WTC11 (cell line): Measurements from ENCODE around the gene PICALM. TPM values are rescaled to one million over a fixed set of nuclear protein-coding genes. Genes with fewer than 3 reads are reported as not detected.
A peak's percentile ranks its signal among the peaks of the same experiment; 100 is the strongest.

Experiments
- ATAC-seq: fragments of 200-7000 bp; cut with Tn5 transposase; 2 replicates; pipeline ENCODE4 v1.10.0; 2021; ENCODE audit warnings: mild to moderate bottlenecking, moderate library complexity
- CTCF ChIA-PET: fragments of 300-600 bp; sonication (Branson Sonifier 250); formaldehyde crosslinking; loops from one replicate; lab custom pipeline; 2021; ENCODE audit warnings: antibody characterized with exemption; lab: Charles Lee
- POLR2A ChIA-PET: fragments of 350-600 bp; sonication (Branson Sonifier 250); formaldehyde crosslinking; loops from one replicate; lab custom pipeline; 2021; ENCODE audit warnings: antibody characterized with exemption; lab: Charles Lee
- DNase-seq: peaks from one replicate; pipeline ENCODE4 v3.0.0; 2021; ENCODE audit warnings: low spot score
- H3K27ac Mint-ChIP-seq: 2 replicates; pipeline ENCODE4 v1.8.0; 2021; ENCODE audit warnings: mixed read lengths
- H3K27me3 Mint-ChIP-seq: 2 replicates; pipeline ENCODE4 v1.8.0; 2021; ENCODE audit warnings: low read depth, mild to moderate bottlenecking, moderate library complexity, mixed read lengths
- H3K36me3 Mint-ChIP-seq: 2 replicates; pipeline ENCODE4 v1.8.0; 2021; ENCODE audit warnings: mixed read lengths
- H3K4me1 Mint-ChIP-seq: 2 replicates; pipeline ENCODE4 v1.8.0; 2022; ENCODE audit warnings: mixed read lengths
- H3K4me3 Mint-ChIP-seq: 2 replicates; pipeline ENCODE4 v1.8.0; 2021; ENCODE audit warnings: mild to moderate bottlenecking, moderate library complexity, mixed read lengths
- H3K9me3 Mint-ChIP-seq: 2 replicates; pipeline ENCODE4 v1.8.0; 2021; ENCODE audit warnings: mixed read lengths
- AFF4 ChIP-seq: sonication (generic); formaldehyde crosslinking; IDR thresholded peaks from 2 replicates; pipeline ENCODE4 v1.8.1; 2023; ENCODE audit warnings: mild to moderate bottlenecking, missing genetic modification reagents, borderline replicate concordance
- CREM ChIP-seq: sonication (generic); formaldehyde crosslinking; IDR thresholded peaks from 2 replicates; pipeline ENCODE4 v1.8.1; 2022; ENCODE audit warnings: mild to moderate bottlenecking, missing genetic modification reagents, moderate library complexity
- E2F4 ChIP-seq: sonication (generic); formaldehyde crosslinking; IDR thresholded peaks from 2 replicates; pipeline ENCODE4 v1.8.1; 2022; ENCODE audit warnings: low read depth, mild to moderate bottlenecking, moderate library complexity, missing genetic modification reagents, borderline replicate concordance
- ELF4 ChIP-seq: sonication (generic); formaldehyde crosslinking; IDR thresholded peaks from 2 replicates; pipeline ENCODE4 v1.8.1; 2022; ENCODE audit warnings: low read depth, mild to moderate bottlenecking, moderate library complexity, missing genetic modification reagents
- ESRRA ChIP-seq: sonication (generic); formaldehyde crosslinking; IDR thresholded peaks from 2 replicates; pipeline ENCODE4 v1.8.1; 2022; ENCODE audit warnings: mild to moderate bottlenecking, missing genetic modification reagents, borderline replicate concordance
- FOXJ3 ChIP-seq: sonication (generic); formaldehyde crosslinking; IDR thresholded peaks from 2 replicates; pipeline ENCODE4 v1.9.0; 2021; ENCODE audit warnings: missing genetic modification reagents, mild to moderate bottlenecking, borderline replicate concordance
- HMGA2 ChIP-seq: fragments of 250-450 bp; sonication (Bioruptor Pico); IDR thresholded peaks from 2 replicates; pipeline ENCODE4 v1.4.0; 2021; ENCODE audit warnings: mild to moderate bottlenecking, moderate library complexity
- JAZF1 ChIP-seq: fragments of 250-450 bp; sonication (Bioruptor Pico); IDR thresholded peaks from 2 replicates; pipeline ENCODE4 v1.9.0; 2021; ENCODE audit warnings: moderate library complexity, mild to moderate bottlenecking, inconsistent platforms
- NFATC4 ChIP-seq: fragments of 250-450 bp; sonication (Bioruptor Pico); IDR thresholded peaks from 2 replicates; pipeline ENCODE4 v1.9.0; 2021; ENCODE audit warnings: mild to moderate bottlenecking
- NR1H2 ChIP-seq: sonication (generic); formaldehyde crosslinking; IDR thresholded peaks from 2 replicates; pipeline ENCODE4 v1.9.0; 2021; ENCODE audit warnings: mild to moderate bottlenecking, moderate library complexity, missing genetic modification reagents
- RORB ChIP-seq: fragments of 250-450 bp; sonication (Bioruptor Pico); IDR thresholded peaks from 2 replicates; pipeline ENCODE4 v1.9.0; 2021; ENCODE audit warnings: mild to moderate bottlenecking
- TEAD1 ChIP-seq: sonication (generic); formaldehyde crosslinking; IDR thresholded peaks from 2 replicates; pipeline ENCODE4 v1.8.0; 2022; ENCODE audit warnings: mild to moderate bottlenecking, missing genetic modification reagents
- TEAD4 ChIP-seq: sonication (generic); formaldehyde crosslinking; IDR thresholded peaks from 2 replicates; pipeline ENCODE4 v1.8.0; 2022; ENCODE audit warnings: mild to moderate bottlenecking, missing genetic modification reagents
- ZNF121 ChIP-seq: sonication (generic); formaldehyde crosslinking; IDR thresholded peaks from 2 replicates; pipeline ENCODE4 v1.8.0; 2023; ENCODE audit warnings: missing genetic modification reagents
- ZNF263 ChIP-seq: sonication (generic); formaldehyde crosslinking; IDR thresholded peaks from 2 replicates; pipeline ENCODE4 v1.8.1; 2022; ENCODE audit warnings: low read depth, mild to moderate bottlenecking, moderate library complexity, missing genetic modification reagents
- ZNF416 ChIP-seq: fragments of 250-450 bp; sonication (Bioruptor Pico); IDR thresholded peaks from 2 replicates; pipeline ENCODE4 v1.9.0; 2021; ENCODE audit warnings: mild to moderate bottlenecking, inconsistent platforms
- ZNF423 ChIP-seq: fragments of 250-450 bp; sonication (Bioruptor Pico); IDR thresholded peaks from 2 replicates; pipeline ENCODE4 v2.1.2; 2022; ENCODE audit warnings: mild to moderate bottlenecking, moderate library complexity
- total RNA-seq: library from RNA; stranded (reverse); gene quantifications from 3 replicates; pipeline ENCODE4 v1.2.3, GENCODE V29; 2021
- TF ChIP-seq, protein P1 (sequence below): sonication (generic); formaldehyde crosslinking; IDR thresholded peaks from 2 replicates; pipeline ENCODE4 v1.8.1; 2022; ENCODE audit warnings: mild to moderate bottlenecking, moderate library complexity, missing genetic modification reagents
- TF ChIP-seq, protein P2 (sequence below): sonication (generic); formaldehyde crosslinking; IDR thresholded peaks from 2 replicates; pipeline ENCODE4 v1.8.0; 2023; ENCODE audit warnings: mild to moderate bottlenecking, missing genetic modification reagents
- TF ChIP-seq, protein P3 (sequence below): sonication (generic); formaldehyde crosslinking; IDR thresholded peaks from 2 replicates; pipeline ENCODE4 v1.8.0; 2023; ENCODE audit warnings: missing genetic modification reagents
- TF ChIP-seq, protein P4 (sequence below): sonication (generic); formaldehyde crosslinking; IDR thresholded peaks from 2 replicates; pipeline ENCODE4 v1.8.0; 2022; ENCODE audit warnings: mild to moderate bottlenecking, missing genetic modification reagents
- TF ChIP-seq, protein P5 (sequence below): fragments of 250-450 bp; sonication (Bioruptor Pico); IDR thresholded peaks from 2 replicates; pipeline ENCODE4 v1.9.0; 2021; ENCODE audit warnings: mild to moderate bottlenecking, borderline replicate concordance
- TF ChIP-seq, protein P6 (sequence below): fragments of 200-600 bp; IDR thresholded peaks from 2 replicates; pipeline ENCODE4 v1.8.0; 2022; ENCODE audit warnings: antibody characterized with exemption

The PICALM gene
- total RNA-seq, 1 experiment from 2014 or later = 69.9 TPM

GRCh38 chr11:86041975-86042378 is 26.9 kb downstream of the PICALM start:
- ATAC-seq = peak; percentile 92
- POLR2A ChIA-PET = interaction anchor here (1.0 to 1.5 kb wide), 2 partner anchors 26 to 152 kb away, joined by 3 to 4 read pairs; no protein-coding TSS in a partner anchor
- TF ChIP-seq TEAD4 (CRISPR knock-in tag) (peak; percentile 95; the same call in 1 of the 2 replicates), NFATC4 (CRISPR knock-in tag) (no peak), E2F4 (CRISPR knock-in tag) (no peak), AFF4 (CRISPR knock-in tag) (no peak), TEAD1 (CRISPR knock-in tag) (peak; percentile 99), ZNF416 (no peak), ELF4 (no peak), NR1H2 (CRISPR knock-in tag) (no peak), ZNF121 (CRISPR knock-in tag) (no peak), RORB (no peak), ZNF263 (CRISPR knock-in tag) (no peak), CREM (CRISPR knock-in tag) (no peak), ESRRA (CRISPR knock-in tag) (no peak), JAZF1 (CRISPR knock-in tag) (no peak), FOXJ3 (CRISPR knock-in tag) (no peak), HMGA2 (CRISPR knock-in tag) (no peak), ZNF423 (CRISPR knock-in tag) (no peak)
- TF ChIP-seq, protein P1, sequence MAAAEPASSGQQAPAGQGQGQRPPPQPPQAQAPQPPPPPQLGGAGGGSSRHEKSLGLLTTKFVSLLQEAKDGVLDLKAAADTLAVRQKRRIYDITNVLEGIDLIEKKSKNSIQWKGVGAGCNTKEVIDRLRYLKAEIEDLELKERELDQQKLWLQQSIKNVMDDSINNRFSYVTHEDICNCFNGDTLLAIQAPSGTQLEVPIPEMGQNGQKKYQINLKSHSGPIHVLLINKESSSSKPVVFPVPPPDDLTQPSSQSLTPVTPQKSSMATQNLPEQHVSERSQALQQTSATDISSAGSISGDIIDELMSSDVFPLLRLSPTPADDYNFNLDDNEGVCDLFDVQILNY = no peak
- TF ChIP-seq, protein P2, sequence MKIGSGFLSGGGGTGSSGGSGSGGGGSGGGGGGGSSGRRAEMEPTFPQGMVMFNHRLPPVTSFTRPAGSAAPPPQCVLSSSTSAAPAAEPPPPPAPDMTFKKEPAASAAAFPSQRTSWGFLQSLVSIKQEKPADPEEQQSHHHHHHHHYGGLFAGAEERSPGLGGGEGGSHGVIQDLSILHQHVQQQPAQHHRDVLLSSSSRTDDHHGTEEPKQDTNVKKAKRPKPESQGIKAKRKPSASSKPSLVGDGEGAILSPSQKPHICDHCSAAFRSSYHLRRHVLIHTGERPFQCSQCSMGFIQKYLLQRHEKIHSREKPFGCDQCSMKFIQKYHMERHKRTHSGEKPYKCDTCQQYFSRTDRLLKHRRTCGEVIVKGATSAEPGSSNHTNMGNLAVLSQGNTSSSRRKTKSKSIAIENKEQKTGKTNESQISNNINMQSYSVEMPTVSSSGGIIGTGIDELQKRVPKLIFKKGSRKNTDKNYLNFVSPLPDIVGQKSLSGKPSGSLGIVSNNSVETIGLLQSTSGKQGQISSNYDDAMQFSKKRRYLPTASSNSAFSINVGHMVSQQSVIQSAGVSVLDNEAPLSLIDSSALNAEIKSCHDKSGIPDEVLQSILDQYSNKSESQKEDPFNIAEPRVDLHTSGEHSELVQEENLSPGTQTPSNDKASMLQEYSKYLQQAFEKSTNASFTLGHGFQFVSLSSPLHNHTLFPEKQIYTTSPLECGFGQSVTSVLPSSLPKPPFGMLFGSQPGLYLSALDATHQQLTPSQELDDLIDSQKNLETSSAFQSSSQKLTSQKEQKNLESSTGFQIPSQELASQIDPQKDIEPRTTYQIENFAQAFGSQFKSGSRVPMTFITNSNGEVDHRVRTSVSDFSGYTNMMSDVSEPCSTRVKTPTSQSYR (CRISPR knock-in tag) = no peak
- TF ChIP-seq, protein P3, sequence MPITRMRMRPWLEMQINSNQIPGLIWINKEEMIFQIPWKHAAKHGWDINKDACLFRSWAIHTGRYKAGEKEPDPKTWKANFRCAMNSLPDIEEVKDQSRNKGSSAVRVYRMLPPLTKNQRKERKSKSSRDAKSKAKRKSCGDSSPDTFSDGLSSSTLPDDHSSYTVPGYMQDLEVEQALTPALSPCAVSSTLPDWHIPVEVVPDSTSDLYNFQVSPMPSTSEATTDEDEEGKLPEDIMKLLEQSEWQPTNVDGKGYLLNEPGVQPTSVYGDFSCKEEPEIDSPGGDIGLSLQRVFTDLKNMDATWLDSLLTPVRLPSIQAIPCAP = no peak
- TF ChIP-seq, protein P4, sequence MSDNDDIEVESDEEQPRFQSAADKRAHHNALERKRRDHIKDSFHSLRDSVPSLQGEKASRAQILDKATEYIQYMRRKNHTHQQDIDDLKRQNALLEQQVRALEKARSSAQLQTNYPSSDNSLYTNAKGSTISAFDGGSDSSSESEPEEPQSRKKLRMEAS (CRISPR knock-in tag) = no peak
- TF ChIP-seq, protein P5, sequence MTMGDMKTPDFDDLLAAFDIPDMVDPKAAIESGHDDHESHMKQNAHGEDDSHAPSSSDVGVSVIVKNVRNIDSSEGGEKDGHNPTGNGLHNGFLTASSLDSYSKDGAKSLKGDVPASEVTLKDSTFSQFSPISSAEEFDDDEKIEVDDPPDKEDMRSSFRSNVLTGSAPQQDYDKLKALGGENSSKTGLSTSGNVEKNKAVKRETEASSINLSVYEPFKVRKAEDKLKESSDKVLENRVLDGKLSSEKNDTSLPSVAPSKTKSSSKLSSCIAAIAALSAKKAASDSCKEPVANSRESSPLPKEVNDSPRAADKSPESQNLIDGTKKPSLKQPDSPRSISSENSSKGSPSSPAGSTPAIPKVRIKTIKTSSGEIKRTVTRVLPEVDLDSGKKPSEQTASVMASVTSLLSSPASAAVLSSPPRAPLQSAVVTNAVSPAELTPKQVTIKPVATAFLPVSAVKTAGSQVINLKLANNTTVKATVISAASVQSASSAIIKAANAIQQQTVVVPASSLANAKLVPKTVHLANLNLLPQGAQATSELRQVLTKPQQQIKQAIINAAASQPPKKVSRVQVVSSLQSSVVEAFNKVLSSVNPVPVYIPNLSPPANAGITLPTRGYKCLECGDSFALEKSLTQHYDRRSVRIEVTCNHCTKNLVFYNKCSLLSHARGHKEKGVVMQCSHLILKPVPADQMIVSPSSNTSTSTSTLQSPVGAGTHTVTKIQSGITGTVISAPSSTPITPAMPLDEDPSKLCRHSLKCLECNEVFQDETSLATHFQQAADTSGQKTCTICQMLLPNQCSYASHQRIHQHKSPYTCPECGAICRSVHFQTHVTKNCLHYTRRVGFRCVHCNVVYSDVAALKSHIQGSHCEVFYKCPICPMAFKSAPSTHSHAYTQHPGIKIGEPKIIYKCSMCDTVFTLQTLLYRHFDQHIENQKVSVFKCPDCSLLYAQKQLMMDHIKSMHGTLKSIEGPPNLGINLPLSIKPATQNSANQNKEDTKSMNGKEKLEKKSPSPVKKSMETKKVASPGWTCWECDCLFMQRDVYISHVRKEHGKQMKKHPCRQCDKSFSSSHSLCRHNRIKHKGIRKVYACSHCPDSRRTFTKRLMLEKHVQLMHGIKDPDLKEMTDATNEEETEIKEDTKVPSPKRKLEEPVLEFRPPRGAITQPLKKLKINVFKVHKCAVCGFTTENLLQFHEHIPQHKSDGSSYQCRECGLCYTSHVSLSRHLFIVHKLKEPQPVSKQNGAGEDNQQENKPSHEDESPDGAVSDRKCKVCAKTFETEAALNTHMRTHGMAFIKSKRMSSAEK (CRISPR knock-in tag) = no peak
- TF ChIP-seq, protein P6, sequence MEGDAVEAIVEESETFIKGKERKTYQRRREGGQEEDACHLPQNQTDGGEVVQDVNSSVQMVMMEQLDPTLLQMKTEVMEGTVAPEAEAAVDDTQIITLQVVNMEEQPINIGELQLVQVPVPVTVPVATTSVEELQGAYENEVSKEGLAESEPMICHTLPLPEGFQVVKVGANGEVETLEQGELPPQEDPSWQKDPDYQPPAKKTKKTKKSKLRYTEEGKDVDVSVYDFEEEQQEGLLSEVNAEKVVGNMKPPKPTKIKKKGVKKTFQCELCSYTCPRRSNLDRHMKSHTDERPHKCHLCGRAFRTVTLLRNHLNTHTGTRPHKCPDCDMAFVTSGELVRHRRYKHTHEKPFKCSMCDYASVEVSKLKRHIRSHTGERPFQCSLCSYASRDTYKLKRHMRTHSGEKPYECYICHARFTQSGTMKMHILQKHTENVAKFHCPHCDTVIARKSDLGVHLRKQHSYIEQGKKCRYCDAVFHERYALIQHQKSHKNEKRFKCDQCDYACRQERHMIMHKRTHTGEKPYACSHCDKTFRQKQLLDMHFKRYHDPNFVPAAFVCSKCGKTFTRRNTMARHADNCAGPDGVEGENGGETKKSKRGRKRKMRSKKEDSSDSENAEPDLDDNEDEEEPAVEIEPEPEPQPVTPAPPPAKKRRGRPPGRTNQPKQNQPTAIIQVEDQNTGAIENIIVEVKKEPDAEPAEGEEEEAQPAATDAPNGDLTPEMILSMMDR = peak; percentile 94
- Mint-ChIP-seq H3K36me3 (no peaks in the 10 kb centered on the region), H3K9me3 (no peaks in the 10 kb centered on the region), H3K4me1 (peaks cover 39% of the 10 kb centered on the region), H3K27me3 (no peaks in the 10 kb centered on the region), H3K27ac (peak overlapping the region; percentile 42; the same call in 1 of the 2 replicates), H3K4me3 (no peak overlapping the region)
- peak; percentile 63 for DNase-seq
- CTCF ChIA-PET = interaction anchor here (0.5 to 3.8 kb wide), 35 partner anchors 9 to 1261 kb away, joined by 3 to 46 read pairs (median 4); partner anchors contain the start of genes CCDC83 and PICALM
